T1000 (cell line): Measurements from ENCODE around the gene EBPL.
"Not testable (repeated sequence)": the region's sequence is repeated elsewhere in the genome, so short reads cannot be mapped to it uniquely, and the experiment has no call there.

ENCODE experiments used
- DNase-seq: peaks from one replicate; lab custom pipeline; 2025; ENCODE audit warnings: mixed read lengths; lab: John Stamatoyannopoulos, UW

The EBPL gene

DNA sequence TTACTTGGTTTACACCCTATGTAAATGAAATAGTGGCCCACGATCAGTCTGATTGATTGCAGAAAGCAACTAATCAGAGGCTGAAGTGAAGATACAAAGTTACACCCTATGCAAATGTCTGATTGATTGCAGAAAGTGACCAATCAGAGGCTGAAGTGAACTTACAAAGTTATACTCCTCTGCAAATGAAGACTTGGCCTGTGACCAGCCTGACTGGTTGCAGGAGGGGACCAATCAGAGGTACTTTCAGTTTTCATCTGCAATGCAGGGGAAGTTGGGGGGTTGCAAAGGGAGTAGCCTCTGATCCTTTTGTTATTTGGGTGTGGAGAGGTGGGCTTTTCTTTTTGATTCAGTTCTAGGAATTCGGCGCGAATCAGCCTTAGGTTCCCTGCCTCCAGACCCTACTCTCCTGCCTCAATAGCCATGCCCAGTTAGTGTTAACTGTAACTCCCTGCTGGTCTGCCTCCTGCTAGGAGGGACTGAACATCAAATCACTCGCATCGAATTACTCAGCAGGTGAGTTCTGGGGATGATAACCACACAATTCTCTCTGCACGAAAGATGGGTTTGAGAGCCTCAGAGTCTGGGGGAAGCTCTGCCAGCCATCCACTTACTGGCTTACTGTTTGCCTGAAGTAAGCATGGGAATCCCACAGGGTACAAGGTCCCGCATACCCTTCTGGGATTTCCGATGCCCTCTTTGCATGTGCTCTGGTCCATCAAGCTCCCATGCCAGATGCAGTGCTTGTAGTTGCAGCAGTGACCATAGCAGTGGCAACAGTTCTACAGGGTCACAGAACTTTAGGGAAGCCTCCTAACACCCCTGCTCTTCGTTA is 55.5 kb downstream of the EBPL start:
- DNase-seq = no peak

DNA sequence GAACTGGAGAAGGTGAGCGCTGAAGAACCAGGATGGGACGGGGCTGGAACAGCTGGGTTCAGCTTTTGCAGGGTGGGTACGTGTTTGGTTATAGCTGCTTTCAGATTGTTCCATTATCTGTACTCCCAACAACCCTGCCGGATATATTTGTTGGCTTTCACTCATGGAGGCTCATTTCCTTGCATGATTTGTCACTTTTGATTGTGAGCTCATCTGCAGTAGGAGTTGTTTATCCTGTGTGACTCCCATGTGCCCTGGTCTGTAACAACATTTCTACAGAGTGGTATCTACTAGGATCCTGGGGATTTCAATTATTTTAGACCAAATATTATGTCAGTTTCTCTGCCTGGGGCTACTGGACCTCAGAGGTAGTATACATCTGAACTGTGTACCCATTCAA is 57.6 kb downstream of the EBPL start:
- no peak for DNase-seq

DNA sequence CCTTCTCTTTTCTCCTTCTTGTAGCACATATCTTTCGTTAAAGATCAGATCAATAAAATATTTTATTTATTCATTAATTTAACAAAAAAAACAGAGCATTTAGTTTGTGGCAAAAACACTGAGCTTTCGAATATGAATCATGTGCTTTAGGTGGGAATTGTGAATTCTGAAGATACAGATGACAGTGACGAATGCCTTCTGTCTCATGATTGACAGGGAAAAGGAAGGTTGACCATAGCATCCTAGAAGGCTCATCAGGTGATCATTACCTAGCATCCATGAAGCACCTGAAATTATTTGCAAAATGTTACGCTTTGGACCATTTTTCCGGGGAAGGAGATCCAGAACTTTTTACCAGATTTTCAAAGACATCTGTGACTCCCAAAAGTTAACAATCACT is 59.1 kb downstream of the EBPL start:
- DNase-seq = no peak

DNA sequence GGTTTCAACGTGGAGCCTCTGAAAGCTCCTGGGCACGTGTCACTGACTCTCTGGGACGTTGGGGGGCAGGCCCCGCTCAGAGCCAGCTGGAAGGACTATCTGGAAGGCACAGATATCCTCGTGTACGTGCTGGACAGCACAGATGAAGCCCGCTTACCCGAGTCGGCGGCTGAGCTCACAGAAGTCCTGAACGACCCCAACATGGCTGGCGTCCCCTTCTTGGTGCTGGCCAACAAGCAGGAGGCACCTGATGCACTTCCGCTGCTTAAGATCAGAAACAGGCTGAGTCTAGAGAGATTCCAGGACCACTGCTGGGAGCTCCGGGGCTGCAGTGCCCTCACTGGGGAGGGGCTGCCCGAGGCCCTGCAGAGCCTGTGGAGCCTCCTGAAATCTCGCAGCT is 60.7 kb downstream of the EBPL start:
- DNase-seq = no peak

DNA sequence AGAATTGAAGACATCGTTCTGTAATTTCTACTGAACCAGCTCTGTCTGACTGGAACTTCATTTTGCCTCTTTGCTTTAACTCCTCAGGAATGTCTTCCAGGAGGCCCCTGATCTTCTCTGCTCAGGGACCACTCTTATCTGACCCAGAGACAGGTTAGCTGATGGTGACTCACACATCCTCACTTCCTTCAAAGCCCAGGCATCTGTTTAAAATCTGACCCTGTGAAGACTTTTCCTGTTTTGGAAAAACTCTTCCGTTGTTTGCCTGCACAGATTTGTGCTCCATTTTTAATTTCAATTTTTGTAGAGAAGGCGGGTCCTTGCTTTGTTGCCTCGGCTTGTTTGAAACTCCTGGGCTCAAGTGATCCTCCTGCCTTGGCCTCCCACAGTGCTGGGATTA is 61.3 kb downstream of the EBPL start:
- DNase-seq = no peak

DNA sequence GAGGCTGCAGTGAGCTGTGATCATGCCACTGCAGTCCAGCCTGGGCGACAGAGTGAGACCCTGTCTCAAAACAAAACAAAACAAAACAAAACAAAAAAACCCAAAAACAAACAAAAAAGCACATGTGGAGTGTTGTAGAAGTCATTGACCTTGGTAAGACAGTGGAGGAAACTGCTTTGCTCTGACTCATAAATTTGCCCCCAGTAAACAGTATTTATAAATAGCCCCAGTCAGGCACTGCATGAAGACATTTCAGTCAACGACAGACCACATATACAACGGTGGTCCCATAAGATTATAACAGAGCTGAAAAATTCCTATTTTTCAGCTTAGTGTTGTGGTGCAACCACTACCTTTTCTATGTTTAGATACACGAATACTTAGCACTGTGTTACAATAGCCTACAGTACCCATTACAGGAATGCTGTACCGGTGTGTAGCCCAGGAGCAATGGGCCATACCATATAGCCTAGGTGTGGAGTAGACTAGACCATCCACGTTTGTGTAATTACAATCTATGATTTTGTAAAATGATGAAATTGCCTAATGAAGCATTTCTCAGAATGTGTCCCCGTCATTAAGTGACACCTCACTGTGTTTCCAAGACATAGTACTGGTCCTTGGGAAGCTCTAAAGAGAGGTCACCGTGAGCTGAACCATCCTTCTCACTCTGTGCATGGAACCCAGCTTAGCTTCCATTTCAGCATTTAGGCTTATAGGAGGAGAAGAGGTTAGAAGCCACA is 61.9 kb downstream of the EBPL start:
- DNase-seq = no peak

DNA sequence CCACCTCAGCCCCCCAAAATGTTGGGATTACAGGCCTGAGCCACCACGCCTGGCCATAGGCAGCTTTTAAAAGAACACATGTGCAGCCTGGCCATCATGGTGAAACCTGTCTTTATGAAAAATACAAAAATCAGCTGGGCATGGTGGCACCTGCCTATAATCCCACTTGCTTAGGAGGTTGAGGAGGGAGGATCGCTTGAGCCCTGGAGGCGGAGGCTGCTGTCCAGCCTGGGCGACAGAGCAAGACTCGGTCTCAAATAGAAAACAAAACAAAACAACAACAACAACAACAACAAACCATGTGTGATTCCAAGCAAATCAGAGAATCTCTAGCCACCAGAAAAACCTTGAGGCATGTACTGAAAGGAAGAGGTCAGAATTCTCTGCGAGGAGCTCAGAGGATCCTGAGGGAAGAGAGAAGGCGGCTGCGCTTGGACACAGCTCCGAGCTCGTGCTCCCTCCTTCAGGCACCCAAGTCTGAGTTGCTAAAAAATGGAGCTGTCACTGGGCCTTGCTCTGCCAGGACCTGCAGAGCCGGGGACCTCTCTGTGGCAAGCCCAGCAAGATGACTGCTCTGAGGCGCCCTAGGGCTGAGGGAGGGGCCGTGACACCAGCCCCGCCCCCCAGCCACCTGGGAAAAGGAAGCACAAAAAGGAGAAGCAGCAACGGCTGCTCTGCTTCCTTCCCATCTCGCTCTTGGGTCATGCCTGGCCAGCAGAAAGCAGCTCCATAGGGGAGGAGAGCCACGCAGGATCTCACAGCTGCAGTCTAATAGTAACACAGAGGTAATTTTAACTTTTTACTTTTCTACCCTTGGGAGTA is 63.2 kb downstream of the EBPL start, which contains the start of gene ARL11:
TSS of gene ARL11 (plus strand) at position 677 of the 822 bp plus-strand sequence. CDS start 1,941 bp downstream, outside the sequence.
- DNase-seq = no peak

DNA sequence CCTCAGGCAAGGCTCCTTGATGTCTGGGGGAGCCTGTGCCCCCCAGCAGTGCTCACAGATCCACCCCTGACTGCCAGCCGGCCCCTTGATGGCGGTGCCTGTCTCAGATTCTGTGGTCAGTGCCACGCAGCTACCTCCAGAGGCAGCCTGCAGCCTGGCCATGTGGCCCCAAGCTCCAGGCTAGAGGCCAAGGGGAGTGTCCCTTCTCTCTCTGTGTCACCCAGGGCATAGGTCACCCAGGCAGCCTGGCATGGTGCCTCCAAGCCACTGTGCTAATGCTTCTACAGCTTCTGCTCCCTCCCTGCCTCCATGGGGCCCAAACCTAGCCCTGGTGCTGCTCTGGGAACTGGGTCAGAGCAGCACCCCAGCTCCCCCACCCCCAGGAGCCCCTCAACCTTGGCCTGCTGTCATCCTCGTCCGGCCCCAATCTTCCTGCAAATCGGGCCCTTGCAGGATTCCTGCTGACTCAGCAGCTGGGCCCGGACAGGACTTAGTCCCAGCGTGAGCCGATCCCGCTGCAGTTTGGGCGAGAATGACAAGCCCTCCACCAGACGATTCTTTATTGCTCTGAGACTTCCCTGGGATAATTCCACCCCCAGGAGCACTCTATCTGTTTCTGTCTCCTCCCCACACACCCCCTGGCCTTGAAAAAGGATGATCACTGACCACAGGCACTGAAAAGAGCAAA is 65.8 kb downstream of the EBPL start:
- DNase-seq = no peak

DNA sequence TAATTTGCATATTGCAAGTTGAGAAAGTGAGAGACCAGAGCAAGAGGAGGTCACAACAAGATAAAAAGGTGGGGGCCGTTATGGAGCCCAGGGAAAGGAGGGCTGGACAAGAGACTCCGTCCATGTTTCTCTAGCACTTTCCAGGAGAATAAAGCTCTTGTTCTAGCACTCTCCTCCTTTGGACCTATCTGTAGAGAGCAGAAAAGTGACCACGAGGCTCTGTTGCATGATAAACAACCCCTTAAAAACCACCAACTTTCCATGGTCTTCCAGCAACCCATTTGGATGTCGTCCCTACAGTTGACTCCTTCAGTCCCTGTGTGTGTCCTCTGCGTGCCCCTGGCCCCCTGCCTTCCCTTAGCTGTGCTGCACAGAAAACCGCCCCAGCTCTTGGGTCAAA is 67.1 kb downstream of the EBPL start:
- DNase-seq = no peak

DNA sequence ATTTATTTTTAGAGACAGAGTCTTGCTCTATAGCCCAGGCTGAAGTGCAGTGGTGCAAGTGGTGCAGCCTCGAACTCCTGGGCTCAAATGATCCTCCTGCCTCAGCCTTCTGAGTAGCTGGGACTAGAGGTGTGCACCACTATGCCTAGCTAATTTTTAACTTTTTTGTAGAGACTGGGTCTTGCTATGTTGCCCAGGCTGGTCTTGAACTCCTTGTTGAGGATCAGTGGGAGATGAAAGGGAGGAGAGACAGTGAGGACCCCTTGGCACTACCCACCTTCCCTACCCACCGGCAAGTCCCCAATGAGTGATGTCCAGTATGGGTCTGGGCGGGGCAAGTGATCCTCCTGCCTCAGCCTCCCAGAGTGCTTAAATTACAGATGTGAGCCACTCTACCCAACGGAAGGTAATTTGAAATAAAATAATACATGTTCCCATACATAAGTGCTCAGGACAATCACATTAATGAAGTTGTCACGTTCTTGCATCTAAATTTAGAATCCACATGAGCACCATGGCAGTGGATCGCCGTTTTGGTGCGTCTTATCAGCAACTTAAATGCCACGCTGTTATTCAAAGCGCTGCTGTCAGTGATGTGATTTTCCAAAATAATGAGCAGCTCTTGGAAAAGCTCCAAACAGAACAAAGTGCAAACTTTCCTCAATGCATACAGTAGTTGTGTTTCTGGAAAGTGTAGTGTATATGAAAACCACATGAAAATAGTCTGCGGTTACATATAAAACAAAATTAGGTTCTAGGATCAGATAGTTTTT is 68.9 kb downstream of the EBPL start:
- no peak for DNase-seq

DNA sequence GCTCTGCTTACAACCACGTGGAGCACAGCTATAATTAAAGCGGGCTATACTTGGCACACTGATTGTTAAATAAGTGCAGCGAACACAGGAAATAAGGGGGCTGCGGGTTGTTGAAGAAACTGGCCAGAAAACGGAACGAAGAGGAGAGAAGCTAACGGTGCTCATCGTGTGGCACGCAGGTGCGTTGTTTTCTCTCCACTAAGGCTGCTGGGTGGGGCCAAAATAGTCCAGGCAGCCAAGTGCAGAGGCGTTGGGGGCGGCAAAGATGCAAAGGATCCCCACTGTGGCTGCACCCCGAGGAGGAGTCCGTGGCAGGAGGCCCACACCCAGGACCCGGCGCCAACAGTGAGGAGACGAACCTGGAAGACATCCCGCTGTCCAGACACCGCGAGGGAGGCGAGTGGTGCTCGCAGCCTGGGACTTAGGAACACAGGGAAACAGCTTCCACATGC is 71.1 kb downstream of the EBPL start:
- DNase-seq = no peak

DNA sequence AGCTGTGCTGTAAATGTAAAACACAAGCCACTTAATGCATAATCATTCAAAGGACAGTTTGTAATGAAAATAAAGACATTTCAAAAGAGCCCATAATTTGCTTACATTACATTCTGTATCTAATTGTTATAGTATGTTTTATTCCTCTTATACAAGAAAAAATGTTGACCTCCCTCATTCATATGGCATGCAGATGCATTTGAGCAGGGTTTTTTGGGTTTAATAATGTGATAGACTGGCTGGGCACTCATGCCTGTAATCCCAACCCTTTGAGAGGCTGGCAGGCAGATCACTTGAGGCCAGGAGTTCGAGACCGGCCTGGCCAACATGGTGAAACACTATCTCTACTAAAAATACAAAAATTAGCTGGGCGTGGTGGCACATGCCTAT is 74.6 kb downstream of the EBPL start:
- no peak for DNase-seq

DNA sequence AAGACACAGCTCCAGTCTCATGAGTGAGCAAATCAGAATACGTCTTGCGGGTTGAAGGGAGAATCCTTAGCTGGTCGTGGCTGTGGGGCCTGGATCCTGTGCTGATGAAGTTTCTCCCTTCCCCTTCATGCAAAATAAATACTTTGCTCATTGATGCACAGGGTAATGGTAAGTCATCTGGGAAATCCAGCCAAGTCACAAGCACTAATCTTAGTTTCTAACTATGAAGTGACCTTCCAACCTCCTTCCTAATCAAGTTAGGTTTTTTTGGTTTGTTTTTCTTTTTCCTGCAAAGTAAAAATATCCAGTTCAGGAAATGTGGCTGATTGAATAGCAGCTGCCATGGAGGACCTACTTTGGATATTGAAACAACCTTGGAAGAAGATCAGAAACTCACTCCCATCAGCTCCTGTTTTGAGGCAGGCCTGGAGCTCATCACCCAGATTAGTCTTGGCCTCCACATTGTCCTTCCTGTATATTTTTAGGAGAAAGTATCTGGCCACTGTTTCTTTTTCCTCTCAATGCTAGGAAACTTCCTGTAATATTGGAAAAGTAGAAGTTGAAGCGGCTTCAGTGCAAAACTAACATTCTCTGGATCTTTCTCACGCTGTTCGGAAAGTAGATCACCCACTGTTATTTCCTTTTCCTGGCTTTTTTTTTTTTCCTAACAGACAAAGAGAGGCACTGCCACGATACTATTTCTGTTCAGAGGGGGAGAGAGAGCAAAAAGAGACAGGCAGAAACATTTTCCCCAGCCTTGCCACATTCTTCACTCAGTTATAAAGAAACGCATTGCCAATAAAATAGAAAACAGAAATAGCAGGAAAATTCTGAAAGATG is 75.2 kb downstream of the EBPL start:
- no peak for DNase-seq

DNA sequence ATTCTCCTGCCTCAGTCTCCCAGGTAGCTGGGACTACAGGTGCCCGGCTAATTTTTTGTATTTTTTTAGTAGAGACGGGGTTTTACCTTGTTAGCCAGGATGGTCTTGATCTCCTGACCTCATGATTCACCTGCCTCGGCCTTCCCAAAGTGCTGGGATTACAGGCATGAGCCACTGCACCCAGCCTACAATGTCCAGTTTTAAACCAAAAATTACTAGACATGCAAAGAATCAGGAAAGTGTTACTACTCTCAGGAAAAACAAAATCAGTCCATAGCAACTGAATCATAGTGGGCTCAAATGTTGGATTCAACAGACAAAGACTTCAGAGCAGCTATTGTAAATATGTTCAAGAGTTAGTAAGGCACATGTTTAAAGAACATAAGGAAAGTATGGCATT is 79.2 kb downstream of the EBPL start:
- not testable (repeated sequence) for DNase-seq
